Gastrocnemius medialis (tissue), 4 donors: ENCODE results near the gene TGFB3.

Experiments
- POLR2A ChIP-seq, 2 donors: fragments of 450-650 bp; IDR thresholded peaks; one replicate each; pipeline ENCODE4 v1.6.1; 2017; ENCODE audit warnings: antibody characterized with exemption in 2 of 2, mild to moderate bottlenecking in 2 of 2, moderate library complexity in 2 of 2
- TF ChIP-seq, protein P1 (sequence below), 5 experiments: fragments of 450-650 bp in 3 of 5; fragments of 200-600 bp in 2 of 5; sonication (generic) in 2 of 5; IDR thresholded peaks in 4 of 5; conservative IDR thresholded peaks in 1 of 5; 1 replicate in 4 of 5; 2 replicates in 1 of 5; pipeline ENCODE4 v1.5.1; 2016 to 2019; ENCODE audit warnings: antibody characterized with exemption in 5 of 5, mild to moderate bottlenecking in 3 of 5, moderate library complexity in 3 of 5

DNA sequence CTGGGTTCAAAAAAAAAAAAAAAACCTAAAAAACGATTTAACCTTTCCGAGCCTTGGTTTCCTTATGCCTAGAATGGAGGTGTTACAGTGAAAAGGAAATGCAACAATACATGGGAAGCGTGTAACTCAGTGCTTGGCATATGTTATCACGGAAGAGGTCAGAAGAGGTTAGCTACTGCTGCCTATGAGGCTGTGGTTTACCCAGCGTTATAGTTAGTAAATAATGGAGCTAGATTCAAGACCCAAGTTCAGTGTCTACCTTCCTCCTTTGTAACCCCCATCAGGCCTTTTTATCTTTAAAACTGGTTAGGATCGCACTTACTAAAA lies 4.6 kb upstream of the TGFB3 start:
- no peak for TF ChIP-seq POLR2A (IDR thresholded peaks at IDR 0.05)
- TF ChIP-seq, protein P1, sequence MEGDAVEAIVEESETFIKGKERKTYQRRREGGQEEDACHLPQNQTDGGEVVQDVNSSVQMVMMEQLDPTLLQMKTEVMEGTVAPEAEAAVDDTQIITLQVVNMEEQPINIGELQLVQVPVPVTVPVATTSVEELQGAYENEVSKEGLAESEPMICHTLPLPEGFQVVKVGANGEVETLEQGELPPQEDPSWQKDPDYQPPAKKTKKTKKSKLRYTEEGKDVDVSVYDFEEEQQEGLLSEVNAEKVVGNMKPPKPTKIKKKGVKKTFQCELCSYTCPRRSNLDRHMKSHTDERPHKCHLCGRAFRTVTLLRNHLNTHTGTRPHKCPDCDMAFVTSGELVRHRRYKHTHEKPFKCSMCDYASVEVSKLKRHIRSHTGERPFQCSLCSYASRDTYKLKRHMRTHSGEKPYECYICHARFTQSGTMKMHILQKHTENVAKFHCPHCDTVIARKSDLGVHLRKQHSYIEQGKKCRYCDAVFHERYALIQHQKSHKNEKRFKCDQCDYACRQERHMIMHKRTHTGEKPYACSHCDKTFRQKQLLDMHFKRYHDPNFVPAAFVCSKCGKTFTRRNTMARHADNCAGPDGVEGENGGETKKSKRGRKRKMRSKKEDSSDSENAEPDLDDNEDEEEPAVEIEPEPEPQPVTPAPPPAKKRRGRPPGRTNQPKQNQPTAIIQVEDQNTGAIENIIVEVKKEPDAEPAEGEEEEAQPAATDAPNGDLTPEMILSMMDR (IDR thresholded peaks at IDR 0.05 in 4 of 5, conservative IDR thresholded peaks at IDR 0.05 in 1 of 5): no peak
